BE2C (cell line): ENCODE measurements around the gene COL25A1.
"Not testable (repeated sequence)": the region's sequence is repeated elsewhere in the genome, so short reads cannot be mapped to it uniquely, and the experiment has no call there.

Experiments
- DNase-seq: peaks from one replicate; pipeline ENCODE4 v3.0.0-alpha.2; 2020
- H3K27me3 ChIP-seq: fragments of 250-450 bp; sonication (Bioruptor Pico); 2 replicates; pipeline ENCODE4 v1.5.1; 2020; ENCODE audit warnings: mild to moderate bottlenecking
- H3K36me3 ChIP-seq: fragments of 250-450 bp; sonication (Bioruptor Pico); 2 replicates; pipeline ENCODE4 v1.5.1; 2020; ENCODE audit warnings: mild to moderate bottlenecking
- H3K4me1 ChIP-seq: fragments of 250-450 bp; sonication (Bioruptor Pico); 2 replicates; pipeline ENCODE4 v1.5.1; 2020
- H3K4me3 ChIP-seq: 2 replicates; pipeline ENCODE4 v1.5.1; 2011; ENCODE audit warnings: low read depth, low read length
- H3K9me3 ChIP-seq: fragments of 250-450 bp; sonication (Bioruptor Pico); 2 replicates; pipeline ENCODE4 v1.5.1; 2020
- TF ChIP-seq, protein P1 (sequence below): IDR thresholded peaks from 2 replicates; pipeline ENCODE4 v1.5.1; 2012; ENCODE audit warnings: mild to moderate bottlenecking, low read depth, low read length

COL25A1 gene

DNA sequence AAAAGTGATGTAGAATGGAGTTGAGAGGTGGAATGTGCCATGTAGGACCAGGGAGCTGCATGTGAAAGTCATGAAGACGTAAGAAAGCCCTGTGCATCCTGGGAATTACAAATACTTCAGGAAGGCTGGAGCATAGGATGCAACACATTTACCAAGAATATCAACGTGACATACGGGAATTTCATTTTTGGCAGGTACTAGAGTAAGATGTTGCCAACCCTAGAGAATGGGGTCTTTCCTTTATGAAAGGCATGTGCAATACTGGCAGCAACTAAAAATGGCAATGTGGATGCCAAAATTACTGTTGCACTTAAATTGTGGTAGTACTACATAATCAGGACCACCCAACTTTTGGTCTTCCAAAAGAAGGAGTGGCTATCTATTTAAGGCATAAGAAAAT lies 188.0 kb downstream of the COL25A1 start:
- Histone ChIP-seq H3K36me3 (no peaks in the 10 kb centered on the region), H3K27me3 (no peaks in the 10 kb centered on the region; the same call in 1 of the 2 replicates), H3K4me3 (no peak overlapping the region), H3K4me1 (no peaks in the 10 kb centered on the region), H3K9me3 (no peaks in the 10 kb centered on the region)
- no peak for DNase-seq
- TF ChIP-seq, protein P1, sequence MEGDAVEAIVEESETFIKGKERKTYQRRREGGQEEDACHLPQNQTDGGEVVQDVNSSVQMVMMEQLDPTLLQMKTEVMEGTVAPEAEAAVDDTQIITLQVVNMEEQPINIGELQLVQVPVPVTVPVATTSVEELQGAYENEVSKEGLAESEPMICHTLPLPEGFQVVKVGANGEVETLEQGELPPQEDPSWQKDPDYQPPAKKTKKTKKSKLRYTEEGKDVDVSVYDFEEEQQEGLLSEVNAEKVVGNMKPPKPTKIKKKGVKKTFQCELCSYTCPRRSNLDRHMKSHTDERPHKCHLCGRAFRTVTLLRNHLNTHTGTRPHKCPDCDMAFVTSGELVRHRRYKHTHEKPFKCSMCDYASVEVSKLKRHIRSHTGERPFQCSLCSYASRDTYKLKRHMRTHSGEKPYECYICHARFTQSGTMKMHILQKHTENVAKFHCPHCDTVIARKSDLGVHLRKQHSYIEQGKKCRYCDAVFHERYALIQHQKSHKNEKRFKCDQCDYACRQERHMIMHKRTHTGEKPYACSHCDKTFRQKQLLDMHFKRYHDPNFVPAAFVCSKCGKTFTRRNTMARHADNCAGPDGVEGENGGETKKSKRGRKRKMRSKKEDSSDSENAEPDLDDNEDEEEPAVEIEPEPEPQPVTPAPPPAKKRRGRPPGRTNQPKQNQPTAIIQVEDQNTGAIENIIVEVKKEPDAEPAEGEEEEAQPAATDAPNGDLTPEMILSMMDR, result no peak

DNA sequence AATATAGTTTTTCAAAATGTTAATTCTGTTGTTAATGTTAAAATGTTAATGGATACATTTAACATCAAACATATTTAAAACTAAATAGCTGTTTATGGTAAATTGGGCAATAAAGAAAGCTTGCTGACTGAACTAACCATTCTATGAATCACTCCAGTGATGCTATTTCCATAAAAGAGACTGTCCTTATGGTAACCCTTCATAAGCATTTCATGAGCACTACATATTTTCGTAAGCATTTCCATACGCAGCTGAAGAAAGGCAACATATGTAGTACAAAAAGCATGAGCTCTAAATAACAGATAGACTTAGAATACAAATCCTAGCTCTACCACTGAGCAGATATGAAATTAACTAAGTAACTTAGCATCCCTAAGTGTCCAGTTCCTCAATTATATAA lies 188.9 kb downstream of the COL25A1 start:
- H3K4me3 ChIP-seq, result no peak overlapping the region
- no peaks in the 10 kb centered on the region; the same call in 1 of the 2 replicates for H3K27me3 ChIP-seq
- DNase-seq, result no peak
- H3K4me1 ChIP-seq, result no peaks in the 10 kb centered on the region
- H3K9me3 ChIP-seq, result no peaks in the 10 kb centered on the region
- no peaks in the 10 kb centered on the region for H3K36me3 ChIP-seq
- TF ChIP-seq, protein P1, result no peak

DNA sequence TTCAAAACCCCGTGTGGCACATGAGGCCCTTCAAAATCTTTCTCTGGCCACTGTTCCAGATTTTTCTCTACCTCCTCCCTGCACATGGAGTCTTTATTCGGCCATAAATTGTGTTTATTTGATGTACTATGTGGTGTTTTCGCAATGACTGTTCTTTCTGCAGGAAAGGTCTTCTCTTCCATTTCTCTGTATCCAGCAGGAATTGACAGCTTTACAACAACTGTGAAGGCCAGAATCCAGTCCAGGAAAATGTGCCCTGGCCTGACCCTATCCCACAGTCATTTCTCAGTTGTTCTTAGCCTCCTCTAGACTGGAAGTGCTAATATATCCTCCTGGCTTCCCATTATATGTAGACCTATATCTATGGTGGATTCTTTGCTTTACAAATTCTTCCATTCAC lies 191.4 kb downstream of the COL25A1 start:
- H3K27me3 ChIP-seq, result no peaks in the 10 kb centered on the region; the same call in 1 of the 2 replicates
- no peaks in the 10 kb centered on the region for H3K9me3 ChIP-seq
- no peak for DNase-seq
- H3K4me1 ChIP-seq, result no peaks in the 10 kb centered on the region
- H3K4me3 ChIP-seq, result no peak overlapping the region
- no peaks in the 10 kb centered on the region for H3K36me3 ChIP-seq
- TF ChIP-seq, protein P1, result no peak

DNA sequence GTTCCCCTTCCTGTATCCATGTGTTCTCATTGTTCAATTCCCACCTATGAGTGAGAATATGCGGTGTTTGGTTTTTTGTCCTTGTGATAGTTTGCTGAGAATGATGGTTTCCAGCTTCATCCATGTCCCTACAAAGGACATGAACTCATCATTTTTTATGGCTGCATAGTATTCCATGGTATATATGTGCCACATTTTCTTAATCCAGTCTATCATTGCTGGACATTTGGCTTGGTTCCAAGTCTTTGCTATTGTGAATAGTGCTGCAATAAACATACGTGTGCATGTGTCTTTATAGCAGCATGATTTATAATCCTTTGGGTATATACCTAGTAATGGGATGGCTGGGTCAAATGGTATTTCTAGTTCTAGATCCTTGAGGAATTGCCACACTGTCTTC lies 194.2 kb downstream of the COL25A1 start:
- H3K36me3 ChIP-seq, H3K27me3 ChIP-seq, DNase-seq, H3K4me3 ChIP-seq, H3K4me1 ChIP-seq, H3K9me3 ChIP-seq: not testable (repeated sequence)

DNA sequence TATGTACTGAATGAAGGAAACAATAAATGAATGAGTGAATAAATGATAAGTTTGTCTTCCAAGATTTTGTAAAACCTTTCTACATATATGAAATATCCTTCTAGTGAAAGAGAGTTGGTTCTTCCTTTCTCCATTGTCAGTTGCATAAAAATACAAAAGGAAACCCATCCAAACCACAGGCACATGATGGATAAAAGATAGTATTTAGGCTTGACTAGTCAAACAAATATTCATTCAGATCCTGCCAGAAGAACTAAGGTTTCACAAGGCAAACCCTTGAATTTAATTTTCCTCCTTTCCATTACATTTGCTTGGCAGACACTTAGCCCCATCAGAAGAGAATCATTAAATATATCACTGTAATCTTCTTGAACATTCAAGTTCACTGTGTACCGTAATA lies 208.4 kb downstream of the COL25A1 start:
- no peaks in the 10 kb centered on the region for H3K36me3 ChIP-seq
- H3K4me3 ChIP-seq, result no peak overlapping the region
- TF ChIP-seq, protein P1, result no peak

DNA sequence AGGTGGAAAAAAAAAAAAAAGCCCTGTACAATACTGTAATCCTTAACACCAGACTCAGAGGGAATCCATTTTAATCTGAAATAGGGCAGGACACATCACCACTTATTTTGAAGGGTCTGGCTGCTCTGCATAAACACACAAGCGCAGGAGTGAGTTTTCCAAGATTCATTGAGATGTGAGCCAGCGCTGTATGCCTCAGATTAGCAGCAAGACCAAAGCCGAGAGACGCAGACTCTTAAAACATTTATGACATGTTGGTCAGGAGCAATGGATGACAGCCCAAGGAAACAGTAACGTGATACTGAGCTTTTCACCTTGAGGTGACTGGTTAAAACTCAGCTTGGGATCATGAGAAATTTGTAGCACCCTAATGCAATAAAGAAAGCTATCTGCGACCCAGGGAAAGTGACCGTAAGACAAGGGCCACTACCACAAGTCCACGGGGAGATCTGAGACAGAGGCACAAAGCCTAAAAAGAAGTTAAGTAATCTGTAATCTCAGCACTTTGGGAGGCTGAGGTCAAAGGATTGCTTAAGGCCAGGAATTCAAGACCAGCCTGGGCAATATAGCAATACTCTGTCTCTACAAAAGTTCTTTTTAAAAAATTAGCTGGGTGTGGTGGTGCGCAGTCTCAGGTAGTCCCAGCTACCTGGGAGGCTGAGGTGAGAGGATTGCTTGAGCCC lies 210.6 kb downstream of the COL25A1 start:
- TF ChIP-seq, protein P1, result no peak
- Histone ChIP-seq H3K27me3 (no peaks in the 10 kb centered on the region), H3K4me3 (no peak overlapping the region), H3K4me1 (no peaks in the 10 kb centered on the region), H3K9me3 (no peaks in the 10 kb centered on the region), H3K36me3 (no peaks in the 10 kb centered on the region)
- DNase-seq, result no peak

More for the DNA sequence above, 208.4 kb downstream of the COL25A1 start:
- Histone ChIP-seq H3K27me3 (no peaks in the 10 kb centered on the region), H3K9me3 (no peaks in the 10 kb centered on the region), H3K4me1 (no peaks in the 10 kb centered on the region)
- DNase-seq, result no peak

DNA sequence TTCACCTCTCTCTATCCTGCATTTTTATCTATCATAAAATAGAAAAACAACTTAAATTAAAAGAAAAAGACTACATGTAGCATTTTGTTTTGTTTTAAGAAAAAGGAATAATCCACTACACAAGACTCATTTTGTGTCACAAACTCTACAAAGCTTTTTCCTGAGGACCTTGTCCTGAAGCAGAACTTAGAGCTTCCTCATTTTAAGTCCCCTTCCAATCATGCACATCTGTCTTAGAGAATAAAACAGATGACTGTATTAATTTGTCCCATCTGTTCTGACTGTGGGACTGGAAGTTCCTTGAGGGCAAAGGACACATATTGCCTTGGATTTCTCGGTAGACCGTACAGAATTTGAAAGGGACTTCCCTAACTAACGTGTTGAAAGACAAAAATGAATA lies 218.5 kb downstream of the COL25A1 start:
- Histone ChIP-seq H3K27me3 (no peaks in the 10 kb centered on the region), H3K4me1 (no peaks in the 10 kb centered on the region), H3K4me3 (no peak overlapping the region), H3K9me3 (no peaks in the 10 kb centered on the region), H3K36me3 (no peaks in the 10 kb centered on the region)
- DNase-seq, result no peak
- TF ChIP-seq, protein P1, result no peak
